GM12878 (cell line): ENCODE measurements around the gene OR2W1. TPM values are rescaled to one million over a fixed set of nuclear protein-coding genes. Genes with fewer than 3 reads are reported as not detected.

Experiments used
- ATAC-seq: fragments of 200-7000 bp; cut with Tn5 transposase; 3 replicates; pipeline ENCODE4 v1.9.1; 2020; ENCODE audit warnings: mild to moderate bottlenecking, moderate library complexity
- BruUV-seq: library from RNA; stranded (reverse); fragments of 400-500 nt; replicated peaks from 2 replicates; lab custom pipeline; 2021; lab: Mats Ljungman, UMichigan
- CTCF ChIA-PET: fragments of 300-600 bp; sonication (Branson Sonifier 250); formaldehyde crosslinking; extraction: SDS; loops from one replicate; lab custom pipeline; 2021; ENCODE audit warnings: inconsistent platforms; lab: Yijun Ruan, JAX
- POLR2A ChIA-PET: fragments of 350-600 bp; formaldehyde crosslinking; extraction: SDS; loops from one replicate; lab custom pipeline; 2021; ENCODE audit warnings: inconsistent platforms; lab: Charles Lee
- RAD21 ChIA-PET: fragments of 300-600 bp; sonication (Branson Sonifier 250); formaldehyde crosslinking; loops from one replicate; lab custom pipeline; 2023; ENCODE audit warnings: antibody characterized with exemption; ENCODE audit not compliant: unreplicated experiment; lab: Charles Lee
- SMC1A ChIA-PET: fragments of 300-600 bp; sonication (Branson Sonifier 250); formaldehyde crosslinking; loops from one replicate; lab custom pipeline; 2023; ENCODE audit not compliant: unreplicated experiment, uncharacterized antibody; lab: Charles Lee
- DNase-seq: peaks from one replicate; pipeline ENCODE4 v3.0.0-alpha.2; 2011; ENCODE audit warnings: low read depth, low spot score
- FAIRE-seq: peaks from 3 replicates; lab custom pipeline; 2011; peaks lifted over from hg19 to GRCh38; lab: Jason Lieb, UNC
- H2AFZ ChIP-seq: 2 replicates; pipeline ENCODE4 v1.6.0; 2011; ENCODE audit warnings: low read depth, low read length, control low read depth; ENCODE audit not compliant: control insufficient read depth
- H3K27ac ChIP-seq: 2 replicates; pipeline ENCODE4 v1.5.1; 2011; ENCODE audit warnings: control low read depth; ENCODE audit not compliant: control insufficient read depth, insufficient read depth
- H3K27me3 ChIP-seq, 2 experiments: replicated peaks in 1 of 2; 2 replicates each; pipeline versions ENCODE4 v1.6.0 to v1.6.1; 2011; ENCODE audit warnings: low read length in 1 of 2; ENCODE audit not compliant: control insufficient read depth in 2 of 2, insufficient read depth in 2 of 2
- H3K36me3 ChIP-seq, 2 experiments: 2 replicates each; pipeline ENCODE4 v1.5.1; 2011; ENCODE audit warnings: low read length in 1 of 2; ENCODE audit not compliant: control insufficient read depth in 2 of 2, insufficient read depth in 2 of 2
- H3K4me1 ChIP-seq: 2 replicates; pipeline ENCODE4 v1.6.1; 2011; ENCODE audit warnings: mild to moderate bottlenecking, low read length, moderate library complexity, mixed read lengths; ENCODE audit not compliant: control insufficient read depth, insufficient read depth
- H3K4me2 ChIP-seq: 2 replicates; pipeline ENCODE4 v1.6.0; 2011; ENCODE audit warnings: control low read depth; ENCODE audit not compliant: control insufficient read depth, insufficient read depth
- H3K4me3 ChIP-seq: fragments of 200-600 bp; sonication (generic); 2 replicates; pipeline ENCODE4 v1.5.1; 2016
- H3K79me2 ChIP-seq: 2 replicates; pipeline ENCODE4 v1.6.0; 2011; ENCODE audit warnings: low read length; ENCODE audit not compliant: control insufficient read depth, insufficient read depth
- H3K9ac ChIP-seq: 2 replicates; pipeline ENCODE4 v1.8.0; 2011; ENCODE audit warnings: low read length, control low read depth, mixed read lengths; ENCODE audit not compliant: control insufficient read depth, insufficient read depth
- H3K9me3 ChIP-seq: replicated peaks from 3 replicates; pipeline ENCODE4 v1.5.1; 2011; ENCODE audit warnings: mild to moderate bottlenecking, low read length; ENCODE audit not compliant: control insufficient read depth, insufficient read depth
- H4K20me1 ChIP-seq: 2 replicates; pipeline ENCODE4 v1.6.0; 2011; ENCODE audit not compliant: control insufficient read depth, insufficient read depth
- BMI1 ChIP-seq: fragments of 450-650 bp; IDR thresholded peaks from 2 replicates; pipeline ENCODE4 v1.6.1; 2016; ENCODE audit warnings: mild to moderate bottlenecking, moderate library complexity, borderline replicate concordance
- CBFB ChIP-seq: IDR thresholded peaks from 2 replicates; pipeline ENCODE4 v1.6.1; 2016; ENCODE audit warnings: antibody characterized with exemption, low read depth
- EZH2 ChIP-seq: IDR thresholded peaks from 2 replicates; pipeline ENCODE4 v1.6.1; 2012; ENCODE audit warnings: low read depth, mild to moderate bottlenecking, control low read depth, inconsistent platforms, low read length, borderline replicate concordance; ENCODE audit not compliant: control insufficient read depth
- FOXK2 ChIP-seq: fragments of 450-650 bp; IDR thresholded peaks from 2 replicates; pipeline ENCODE4 v1.6.1; 2017; ENCODE audit warnings: mild to moderate bottlenecking, moderate library complexity
- PKNOX1 ChIP-seq: fragments of 450-650 bp; IDR thresholded peaks from 2 replicates; pipeline ENCODE4 v1.6.1; 2016; ENCODE audit warnings: mild to moderate bottlenecking
- RAD21 ChIP-seq: IDR thresholded peaks from 2 replicates; pipeline ENCODE4 v1.6.1; 2011; ENCODE audit warnings: mild to moderate bottlenecking, low read depth, low read length, moderate library complexity; ENCODE audit not compliant: insufficient read depth
- SRF ChIP-seq, 2 experiments: IDR thresholded peaks; 2 replicates each; pipeline ENCODE4 v1.6.1; 2011; ENCODE audit warnings: low read depth in 2 of 2, low read length in 2 of 2, mild to moderate bottlenecking in 1 of 2, moderate library complexity in 1 of 2
- WGBS: methylation state at CpG from one replicate; pipeline ENCODE4 v1.1.6; 2016; ENCODE audit warnings: low lambda C conversion rate; ENCODE audit not compliant: insufficient replicate concordance, insufficient coverage; ENCODE audit errors: missing lambda C conversion rate; 5-methylcytosine and 5-hydroxymethylcytosine counted together
- in situ Hi-C: fragments of 300-500 bp; cut with MboI; formaldehyde crosslinking; loops from 9 replicates; pipeline ENCODE4 v1.14.3; 2018; ENCODE audit warnings: mixed read lengths
- intact Hi-C: fragments of 100-400 bp; cut with micrococcal nuclease; formaldehyde crosslinking; loops from one replicate; pipeline ENCODE4 v1.14.2; 2022; ENCODE audit not compliant: unreplicated experiment
- polyA plus RNA-seq, 11 experiments: library from polyadenylated mRNA; depleted of rRNA in 4 of 11; unstranded in 6 of 11; stranded (reverse) in 5 of 11; fragments of >200 nt; fragmentation: Nextera tagmentation in 4 of 11; fragmentation: Illumina TruSeq in 1 of 11; extraction: Ambion mirVana in 4 of 11; extraction: Trizol in 1 of 11; gene quantifications; 1 replicate in 1 of 11; 2 replicates in 10 of 11; pipeline versions ENCODE4 v1.2.1 to v1.2.3, GENCODE V29; 2011 to 2016; ENCODE audit warnings: inconsistent platforms in 2 of 11, missing spikeins in 2 of 11, low read depth in 1 of 11
- total RNA-seq, 4 experiments: library from RNA; depleted of rRNA in 3 of 4; stranded (reverse); fragments of >200 nt in 3 of 4; fragmentation: Illumina TruSeq in 1 of 4; extraction: Trizol in 1 of 4; gene quantifications; 2 replicates each; pipeline versions ENCODE4 v1.2.1 to v1.2.3, GENCODE V29; 2013 to 2021
- TF ChIP-seq, protein P1 (sequence below): fragments of 450-650 bp; formaldehyde crosslinking; IDR thresholded peaks from 2 replicates; pipeline ENCODE4 v1.5.0; 2022; ENCODE audit warnings: mild to moderate bottlenecking, missing genetic modification characterization

Gene OR2W1
- total and polyA plus RNA-seq, 10 of the 15 experiments (the other 5 are each of a cell fraction or from before 2014, with no cell fraction given): not detected

DNA sequence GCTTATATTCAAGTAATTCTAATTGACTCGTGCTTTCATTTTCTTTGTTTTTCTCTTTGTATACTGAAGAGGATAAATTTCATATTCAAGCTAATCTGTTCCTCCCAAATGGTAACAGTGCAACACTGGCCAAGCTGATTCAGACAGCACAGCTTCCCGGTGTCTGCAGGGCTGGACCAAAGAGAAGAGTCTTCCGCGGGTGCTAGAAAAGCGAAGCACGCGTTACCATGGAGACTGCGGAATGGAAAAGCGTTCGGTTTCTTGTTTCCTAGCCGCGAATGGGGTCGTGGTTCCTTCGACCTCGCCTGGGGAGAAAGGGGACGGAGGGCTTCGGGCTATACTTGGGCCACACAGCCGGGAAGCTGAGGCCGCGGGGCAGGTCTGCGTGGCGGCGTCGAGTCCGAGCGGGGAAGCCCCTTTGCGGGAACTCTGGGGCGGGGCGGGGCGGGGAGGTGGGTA lies 33.7 kb downstream of the OR2W1 start:
- no peak overlapping the region for H3K9ac ChIP-seq
- peak overlapping the region; percentile 43; the same call in 1 of the 2 replicates for H3K4me3 ChIP-seq
- H2AFZ ChIP-seq: no peak overlapping the region; the same call in 1 of the 2 replicates
- in situ Hi-C loops: no loop called here
- no peaks in the 10 kb centered on the region for H3K79me2 ChIP-seq
- POLR2A ChIA-PET: no interaction called here
- intact Hi-C loops: no loop called here
- CTCF ChIA-PET: interaction anchor here (0.6 to 2.9 kb wide), 3 partner anchors 163 to 324 kb away, joined by 3 to 19 read pairs (median 4); no protein-coding TSS in a partner anchor
- ATAC-seq (no peak), DNase-seq (no peak), FAIRE-seq (no peak)
- no peaks in the 10 kb centered on the region for H3K4me1 ChIP-seq
- RAD21 ChIA-PET: no interaction called here
- no peaks in the 10 kb centered on the region for H3K36me3 ChIP-seq
- no TSS peak for BruUV-seq
- SMC1A ChIA-PET: interaction anchor here (1.0 to 1.4 kb wide), 2 partner anchors 173 to 175 kb away, joined by 3 read pairs; no protein-coding TSS in a partner anchor
- TF ChIP-seq EZH2 (peak; percentile 73; the same call in 1 of the 2 replicates), BMI1 (0 out of 2 replicates have a peak, but pooled peaks have one; percentile 23), SRF (IDR thresholded peaks at IDR 0.05; ENCODE audit: low read depth in 2 of 2, low read length in 2 of 2) (no peak)
- no peaks in the 10 kb centered on the region for H4K20me1 ChIP-seq
- peak overlapping the region; percentile 45 for H3K4me2 ChIP-seq
- H3K27ac ChIP-seq: no peak overlapping the region
- no peaks in the 10 kb centered on the region; the same call in 2 of the 3 replicates for H3K9me3 ChIP-seq
- peaks cover 0 to 2% of the 10 kb centered on the region in 2 experiments; a peak in 3 of 4 replicates for H3K27me3 ChIP-seq
- WGBS: 5% methylated on average over 28 of the region's 30 CpGs

DNA sequence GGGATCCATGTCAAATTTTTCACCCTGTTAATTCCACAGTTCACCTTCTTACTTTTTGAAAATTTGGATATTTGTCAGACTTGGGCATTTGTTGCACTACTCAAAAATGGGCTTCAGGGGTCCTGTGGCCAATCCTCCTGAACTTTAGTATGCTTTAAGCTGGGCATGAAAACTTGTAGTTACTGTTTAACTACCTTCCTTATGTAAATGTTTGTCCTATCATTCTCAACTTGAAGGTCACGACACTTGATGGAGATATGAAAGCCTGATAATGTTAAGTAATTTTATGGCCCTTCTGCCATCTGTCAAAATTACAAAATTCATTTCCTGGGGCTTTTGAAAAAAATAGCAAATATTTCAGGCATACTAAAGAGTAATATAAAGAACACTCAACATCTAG lies 35.6 kb downstream of the OR2W1 start:
- TF ChIP-seq CBFB: no peak
- no peak for TF ChIP-seq FOXK2
- TF ChIP-seq, protein P1, sequence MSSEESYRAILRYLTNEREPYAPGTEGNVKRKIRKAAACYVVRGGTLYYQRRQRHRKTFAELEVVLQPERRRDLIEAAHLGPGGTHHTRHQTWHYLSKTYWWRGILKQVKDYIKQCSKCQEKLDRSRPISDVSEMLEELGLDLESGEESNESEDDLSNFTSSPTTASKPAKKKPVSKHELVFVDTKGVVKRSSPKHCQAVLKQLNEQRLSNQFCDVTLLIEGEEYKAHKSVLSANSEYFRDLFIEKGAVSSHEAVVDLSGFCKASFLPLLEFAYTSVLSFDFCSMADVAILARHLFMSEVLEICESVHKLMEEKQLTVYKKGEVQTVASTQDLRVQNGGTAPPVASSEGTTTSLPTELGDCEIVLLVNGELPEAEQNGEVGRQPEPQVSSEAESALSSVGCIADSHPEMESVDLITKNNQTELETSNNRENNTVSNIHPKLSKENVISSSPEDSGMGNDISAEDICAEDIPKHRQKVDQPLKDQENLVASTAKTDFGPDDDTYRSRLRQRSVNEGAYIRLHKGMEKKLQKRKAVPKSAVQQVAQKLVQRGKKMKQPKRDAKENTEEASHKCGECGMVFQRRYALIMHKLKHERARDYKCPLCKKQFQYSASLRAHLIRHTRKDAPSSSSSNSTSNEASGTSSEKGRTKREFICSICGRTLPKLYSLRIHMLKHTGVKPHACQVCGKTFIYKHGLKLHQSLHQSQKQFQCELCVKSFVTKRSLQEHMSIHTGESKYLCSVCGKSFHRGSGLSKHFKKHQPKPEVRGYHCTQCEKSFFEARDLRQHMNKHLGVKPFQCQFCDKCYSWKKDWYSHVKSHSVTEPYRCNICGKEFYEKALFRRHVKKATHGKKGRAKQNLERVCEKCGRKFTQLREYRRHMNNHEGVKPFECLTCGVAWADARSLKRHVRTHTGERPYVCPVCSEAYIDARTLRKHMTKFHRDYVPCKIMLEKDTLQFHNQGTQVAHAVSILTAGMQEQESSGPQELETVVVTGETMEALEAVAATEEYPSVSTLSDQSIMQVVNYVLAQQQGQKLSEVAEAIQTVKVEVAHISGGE (CRISPR knock-in tag): no peak
- TF ChIP-seq RAD21: no peak
- no peak for TF ChIP-seq PKNOX1
- TF ChIP-seq, all 136 proteins: peak for 0
- WGBS: 86% methylated on average over 1 of the region's 1 CpG
- Histone ChIP-seq H2AFZ (no peak overlapping the region), H3K4me2 (no peak overlapping the region), H3K36me3 (no peaks in the 10 kb centered on the region), H3K27me3 (peaks cover 0 to 7% of the 10 kb centered on the region in 2 experiments; a peak in 3 of 4 replicates), H4K20me1 (no peaks in the 10 kb centered on the region), H3K79me2 (no peaks in the 10 kb centered on the region), H3K9me3 (no peaks in the 10 kb centered on the region), H3K9ac (no peak overlapping the region), H3K4me3 (no peak overlapping the region), H3K27ac (no peak overlapping the region), H3K4me1 (no peaks in the 10 kb centered on the region)
- no TSS peak for BruUV-seq
- in situ Hi-C loops: no loop called here
- CTCF ChIA-PET: interaction anchor here (2.9 kb wide), 1 partner anchor 171 kb away, joined by 19 read pairs; no protein-coding TSS in a partner anchor
- DNase-seq: no peak
- no peak for FAIRE-seq
- intact Hi-C loops: no loop called here
- POLR2A ChIA-PET: no interaction called here
- SMC1A ChIA-PET: no interaction called here
- no peak for ATAC-seq
- RAD21 ChIA-PET: no interaction called here
